GM23338 (cell line): ENCODE data around the gene BLOC1S5. TPM values are rescaled to one million over a fixed set of nuclear protein-coding genes. Genes with fewer than 3 reads are reported as not detected.

ENCODE experiments used
- ATAC-seq: fragments of 200-7000 bp; cut with Tn5 transposase; 3 replicates; pipeline ENCODE4 v1.9.1; 2020
- DNase-seq: peaks from one replicate; pipeline ENCODE4 v3.0.0-alpha.2; 2015; ENCODE audit warnings: low spot score
- H2AFZ ChIP-seq: fragments of 200-600 bp; sonication (generic); 2 replicates; pipeline ENCODE4 v1.8.0; 2016; ENCODE audit warnings: antibody characterized with exemption, mild to moderate bottlenecking, moderate library complexity
- H3F3A ChIP-seq: fragments of 200-600 bp; sonication (generic); replicated peaks from 2 replicates; pipeline ENCODE4 v1.8.0; 2017; ENCODE audit warnings: antibody characterized with exemption, mixed run types, low read depth
- H3K27ac ChIP-seq: fragments of 200-600 bp; sonication (generic); 2 replicates; pipeline ENCODE4 v1.6.1; 2016; ENCODE audit warnings: low read depth
- H3K27me3 ChIP-seq: fragments of 200-600 bp; sonication (generic); 2 replicates; pipeline ENCODE4 v1.8.0; 2016; ENCODE audit warnings: mild to moderate bottlenecking, mixed run types, moderate library complexity; ENCODE audit not compliant: insufficient read depth
- H3K36me3 ChIP-seq: fragments of 200-600 bp; sonication (generic); 2 replicates; pipeline ENCODE4 v1.8.0; 2016; ENCODE audit warnings: mild to moderate bottlenecking; ENCODE audit not compliant: insufficient read depth
- H3K4me1 ChIP-seq: fragments of 200-600 bp; sonication (generic); 2 replicates; pipeline ENCODE4 v1.8.0; 2016; ENCODE audit warnings: mild to moderate bottlenecking, moderate library complexity; ENCODE audit not compliant: insufficient read depth
- H3K4me2 ChIP-seq: fragments of 200-600 bp; sonication (generic); 2 replicates; pipeline ENCODE4 v1.7.1; 2017; ENCODE audit warnings: mixed run types
- H3K4me3 ChIP-seq: fragments of 200-600 bp; sonication (generic); 2 replicates; pipeline ENCODE4 v1.6.1; 2016; ENCODE audit warnings: mixed run types
- H3K79me2 ChIP-seq: fragments of 200-600 bp; sonication (generic); replicated peaks from 2 replicates; pipeline ENCODE4 v1.8.0; 2017; ENCODE audit warnings: mild to moderate bottlenecking; ENCODE audit not compliant: insufficient read depth
- H3K9me2 ChIP-seq: fragments of 200-600 bp; sonication (generic); 2 replicates; pipeline ENCODE4 v1.8.0; 2017; ENCODE audit not compliant: insufficient read depth
- H4K20me1 ChIP-seq: fragments of 200-600 bp; sonication (generic); replicated peaks from 2 replicates; pipeline ENCODE4 v1.8.0; 2017; ENCODE audit warnings: mild to moderate bottlenecking; ENCODE audit not compliant: insufficient read depth
- H3K27ac Mint-ChIP-seq: 2 replicates; pipeline ENCODE4 v1.8.0; 2020; ENCODE audit warnings: inconsistent platforms, mild to moderate bottlenecking, moderate library complexity, mixed read lengths
- H3K27me3 Mint-ChIP-seq: 3 replicates; pipeline ENCODE4 v1.8.0; 2022; ENCODE audit warnings: low read depth, mild to moderate bottlenecking, moderate library complexity, mixed read lengths, inconsistent platforms; ENCODE audit not compliant: insufficient read depth, poor library complexity
- H3K36me3 Mint-ChIP-seq: 3 replicates; pipeline ENCODE4 v1.8.0; 2021; ENCODE audit warnings: low read depth, mild to moderate bottlenecking, inconsistent platforms, moderate library complexity, mixed read lengths
- H3K4me1 Mint-ChIP-seq: 3 replicates; pipeline ENCODE4 v1.8.0; 2020; ENCODE audit warnings: mild to moderate bottlenecking, inconsistent platforms, mixed read lengths
- H3K4me3 Mint-ChIP-seq: 3 replicates; pipeline ENCODE4 v1.8.0; 2021; ENCODE audit warnings: moderate library complexity, mild to moderate bottlenecking, inconsistent platforms, mixed read lengths
- H3K9me3 Mint-ChIP-seq: 3 replicates; pipeline ENCODE4 v1.8.0; 2020; ENCODE audit warnings: moderate library complexity, mild to moderate bottlenecking, inconsistent platforms, mixed read lengths
- CTCF ChIP-seq, 2 experiments: fragments of 200-600 bp in 1 of 2; sonication (generic) in 1 of 2; conservative IDR thresholded peaks; 2 replicates each; pipeline versions ENCODE4 v1.5.1 to v1.6.1; 2016 to 2017; ENCODE audit warnings: antibody characterized with exemption in 2 of 2, low read depth in 2 of 2, mild to moderate bottlenecking in 2 of 2, moderate library complexity in 1 of 2
- JUNB ChIP-seq: IDR thresholded peaks from one replicate; pipeline ENCODE4 v1.6.1; 2016; ENCODE audit warnings: antibody characterized with exemption; ENCODE audit not compliant: unreplicated experiment
- REST ChIP-seq: IDR thresholded peaks from one replicate; pipeline ENCODE4 v1.6.1; 2018; ENCODE audit warnings: antibody characterized with exemption; ENCODE audit not compliant: unreplicated experiment
- ZNF462 ChIP-seq: fragments of 250-450 bp; sonication (Bioruptor Pico); IDR thresholded peaks from 2 replicates; pipeline ENCODE4 v1.5.0; 2020; ENCODE audit warnings: mild to moderate bottlenecking, moderate library complexity
- polyA plus RNA-seq: library from polyadenylated mRNA; unstranded; fragments of >200 nt; fragmentation: Nextera tagmentation; extraction: Ambion mirVana; gene quantifications from 2 replicates; pipeline ENCODE4 v1.2.1, GENCODE V29; 2016
- total RNA-seq: library from RNA; depleted of rRNA; stranded (reverse); fragments of >200 nt; shearing (Covaris generic); gene quantifications from 2 replicates; pipeline ENCODE4 v1.2.3, GENCODE V29; 2014

Gene BLOC1S5
- total and polyA plus RNA-seq, 2 experiments from 2014 or later: 14.9 to 16.6 TPM

- H4K20me1 ChIP-seq: peaks cover 47% of the 10 kb centered on the region
- H3K4me1 Mint-ChIP-seq: peaks cover 17% of the 10 kb centered on the region
- no peaks in the 10 kb centered on the region for H3K27me3 Mint-ChIP-seq
- H3K9me3 Mint-ChIP-seq: peaks cover 24% of the 10 kb centered on the region
- H3K4me2 ChIP-seq: no peak overlapping the region
- H3K27me3 ChIP-seq: no peaks in the 10 kb centered on the region
- no peaks in the 10 kb centered on the region for H3K9me2 ChIP-seq
- ATAC-seq: no peak
- peaks cover 73% of the 10 kb centered on the region for H3K36me3 Mint-ChIP-seq
- H3K27ac ChIP-seq: no peak overlapping the region
- H3K4me1 ChIP-seq: no peaks in the 10 kb centered on the region; the same call in 1 of the 2 replicates
- H3K79me2 ChIP-seq: peaks cover 86% of the 10 kb centered on the region
- no peak overlapping the region for H3K27ac Mint-ChIP-seq
- H3K4me3 ChIP-seq: no peak overlapping the region
- TF ChIP-seq CTCF (conservative IDR thresholded peaks at IDR 0.05; ENCODE audit: low read depth in 2 of 2) (no peak), JUNB (no peak), ZNF462 (CRISPR knock-in tag) (no peak), REST (no peak)
- no peaks in the 10 kb centered on the region for H3F3A ChIP-seq
- no peak for DNase-seq
- no peak overlapping the region for H2AFZ ChIP-seq
- H3K36me3 ChIP-seq: peaks cover 53% of the 10 kb centered on the region
- H3K4me3 Mint-ChIP-seq: no peak overlapping the region
Observed at GRCh38 chr6:8087870-8088754, 23.9 kb upstream of the BLOC1S5 start.
